ENCODE results near the gene PPP1R18. TPM values are rescaled to one million over a fixed set of nuclear protein-coding genes. Genes with fewer than 3 reads are reported as not detected.

PPP1R18 gene
- total and polyA plus RNA-seq, 2 experiments from 2014 or later = 11.3 to 12.0 TPM

GRCh38 chr6:30691208-30691847 lies 4.9 kb upstream of the PPP1R18 start:
- Histone ChIP-seq H3K79me2 (peaks cover 19% of the 10 kb centered on the region), H3K27ac (peak overlapping the region; percentile 79), H3K9me3 (ENCODE audit: low read depth) (no peaks in the 10 kb centered on the region), H4K20me1 (ENCODE audit: insufficient read depth, poor library complexity, severe bottlenecking) (no peaks in the 10 kb centered on the region), H3K4me1 (ENCODE audit: insufficient read depth) (peaks cover 14% of the 10 kb centered on the region), H3K36me3 (replicated peaks; ENCODE audit: insufficient read depth, low read depth) (no peaks in the 10 kb centered on the region), H2AFZ (peak overlapping the region; percentile 57), H3K4me3 (peak overlapping the region; percentile 13), H3K27me3 (no peaks in the 10 kb centered on the region), H3K9me2 (replicated peaks; ENCODE audit: insufficient read depth) (no peaks in the 10 kb centered on the region), H3K4me2 (peak overlapping the region; percentile 77)
- TF ChIP-seq, protein P1, sequence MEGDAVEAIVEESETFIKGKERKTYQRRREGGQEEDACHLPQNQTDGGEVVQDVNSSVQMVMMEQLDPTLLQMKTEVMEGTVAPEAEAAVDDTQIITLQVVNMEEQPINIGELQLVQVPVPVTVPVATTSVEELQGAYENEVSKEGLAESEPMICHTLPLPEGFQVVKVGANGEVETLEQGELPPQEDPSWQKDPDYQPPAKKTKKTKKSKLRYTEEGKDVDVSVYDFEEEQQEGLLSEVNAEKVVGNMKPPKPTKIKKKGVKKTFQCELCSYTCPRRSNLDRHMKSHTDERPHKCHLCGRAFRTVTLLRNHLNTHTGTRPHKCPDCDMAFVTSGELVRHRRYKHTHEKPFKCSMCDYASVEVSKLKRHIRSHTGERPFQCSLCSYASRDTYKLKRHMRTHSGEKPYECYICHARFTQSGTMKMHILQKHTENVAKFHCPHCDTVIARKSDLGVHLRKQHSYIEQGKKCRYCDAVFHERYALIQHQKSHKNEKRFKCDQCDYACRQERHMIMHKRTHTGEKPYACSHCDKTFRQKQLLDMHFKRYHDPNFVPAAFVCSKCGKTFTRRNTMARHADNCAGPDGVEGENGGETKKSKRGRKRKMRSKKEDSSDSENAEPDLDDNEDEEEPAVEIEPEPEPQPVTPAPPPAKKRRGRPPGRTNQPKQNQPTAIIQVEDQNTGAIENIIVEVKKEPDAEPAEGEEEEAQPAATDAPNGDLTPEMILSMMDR (IDR thresholded peaks at IDR 0.05; ENCODE audit: poor library complexity) = no peak
- no peak for DNase-seq (ENCODE audit: low spot score)
- 19% methylated on average over 8 of the region's 8 CpGs for WGBS (ENCODE audit: low lambda C conversion rate, missing lambda C conversion rate)

GRCh38 chr6:30690403-30691207 lies 4.2 kb upstream of the PPP1R18 start, which contains the start of gene NRM:
NRM (minus strand) TSS chr6:30690984; CDS start chr6:30690974, 10 bp downstream.
- 1% methylated on average over 25 of the region's 40 CpGs for whole genome bisulfite sequencing (ENCODE audit: low lambda C conversion rate, missing lambda C conversion rate)
- Histone ChIP-seq H3K9me2 (replicated peaks; ENCODE audit: insufficient read depth) (no peaks in the 10 kb centered on the region), H3K4me3 (peak within 1 kb of the TSS; percentile 53), H3K79me2 (peaks cover 26% of the 10 kb centered on the region), H3K27ac (peak within 1 kb of the TSS; percentile 79), H3K4me1 (ENCODE audit: insufficient read depth) (peaks cover 16% of the 10 kb centered on the region), H3K36me3 (replicated peaks; ENCODE audit: insufficient read depth, low read depth) (no peaks in the 10 kb centered on the region), H3K27me3 (no peaks in the 10 kb centered on the region), H4K20me1 (ENCODE audit: insufficient read depth, poor library complexity, severe bottlenecking) (peaks cover 3% of the 10 kb centered on the region), H3K9me3 (ENCODE audit: low read depth) (no peaks in the 10 kb centered on the region), H3K4me2 (peak within 1 kb of the TSS; percentile 77), H2AFZ (peak within 1 kb of the TSS; percentile 84)
- TF ChIP-seq, protein P1 (IDR thresholded peaks at IDR 0.05; ENCODE audit: poor library complexity) = no peak
- TF ChIP-seq EZH2 (IDR thresholded peaks at IDR 0.05; ENCODE audit: borderline replicate concordance) (no peak), EZH2phosphoT487 (IDR thresholded peaks at IDR 0.05; ENCODE audit: low read depth, severe bottlenecking, unreplicated experiment) (no peak)
- DNase-seq (ENCODE audit: low spot score) = peak; percentile 96

GRCh38 chr6:30689985-30690384 lies 3.5 kb upstream of the PPP1R18 start:
- peak overlapping the region; percentile 53 for H3K4me3 ChIP-seq
- H3K27ac ChIP-seq = peak overlapping the region; percentile 79
- H3K4me1 ChIP-seq (ENCODE audit: insufficient read depth) = peaks cover 21% of the 10 kb centered on the region
- H3K4me2 ChIP-seq = peak overlapping the region; percentile 77
- no peak for DNase-seq (ENCODE audit: low spot score)
- peaks cover 32% of the 10 kb centered on the region for H3K79me2 ChIP-seq
- peaks cover 4% of the 10 kb centered on the region for H4K20me1 ChIP-seq (ENCODE audit: insufficient read depth, poor library complexity, severe bottlenecking)
- H3K27me3 ChIP-seq = no peaks in the 10 kb centered on the region
- no peaks in the 10 kb centered on the region for H3K36me3 ChIP-seq (replicated peaks; ENCODE audit: insufficient read depth, low read depth)
- 59% methylated on average over 4 of the region's 4 CpGs for WGBS (ENCODE audit: low lambda C conversion rate, missing lambda C conversion rate)
- no peaks in the 10 kb centered on the region for H3K9me3 ChIP-seq (ENCODE audit: low read depth)
- H3K9me2 ChIP-seq (replicated peaks; ENCODE audit: insufficient read depth) = no peaks in the 10 kb centered on the region
- TF ChIP-seq, protein P1 (IDR thresholded peaks at IDR 0.05; ENCODE audit: poor library complexity) = no peak
- TF ChIP-seq EZH2phosphoT487 (IDR thresholded peaks at IDR 0.05; ENCODE audit: low read depth, severe bottlenecking, unreplicated experiment) = no peak
- no peak for TF ChIP-seq EZH2 (IDR thresholded peaks at IDR 0.05; ENCODE audit: borderline replicate concordance)
- H2AFZ ChIP-seq = no peak overlapping the region

Data from hepatocyte (in vitro differentiated cells).